ENCODE results near the gene LRRC46.
A peak's percentile ranks its signal among the peaks of the same experiment; 100 is the strongest.

Gene LRRC46

DNA sequence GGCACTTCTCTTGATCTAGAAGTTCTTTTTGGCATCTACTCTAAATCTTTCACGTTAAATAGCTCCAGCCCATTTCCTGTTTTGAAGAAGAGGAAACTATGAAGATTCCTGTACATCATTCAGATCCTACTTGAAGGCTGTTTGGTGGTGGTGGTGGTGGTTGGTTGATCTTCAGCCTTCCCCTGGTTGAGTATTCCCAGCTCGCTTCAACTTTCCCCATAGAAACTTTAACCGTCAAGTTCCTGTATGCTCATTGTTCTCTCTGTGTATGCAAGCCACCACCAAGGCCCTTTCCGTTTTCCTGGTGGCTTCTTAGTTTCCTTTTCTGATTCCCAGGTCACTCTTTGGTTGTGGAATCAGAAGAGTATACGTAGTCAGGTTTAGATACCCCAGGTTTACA lies 3.3 kb downstream of the LRRC46 start:
- DNase-seq: no peak

DNA sequence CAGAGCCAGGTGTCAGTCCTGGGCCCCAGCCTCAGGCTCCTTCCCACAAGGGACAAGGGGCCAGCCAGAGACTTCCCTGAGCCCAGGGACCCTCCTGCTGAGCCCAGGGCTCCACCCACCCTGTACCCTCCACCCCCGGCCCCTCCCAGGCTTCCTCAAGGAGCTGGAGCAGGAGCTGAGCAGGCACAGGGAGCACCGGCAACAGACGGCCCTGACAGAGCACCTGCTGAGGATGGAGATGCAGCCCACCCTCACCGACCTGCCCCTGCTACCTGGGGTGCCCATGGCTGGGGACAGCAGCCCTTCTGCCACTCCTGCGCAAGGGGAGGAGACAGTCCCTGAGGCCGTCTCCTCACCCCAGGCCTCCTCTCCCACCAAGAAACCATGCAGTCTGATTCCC lies 5.1 kb downstream of the LRRC46 start:
- no peak for DNase-seq

DNA sequence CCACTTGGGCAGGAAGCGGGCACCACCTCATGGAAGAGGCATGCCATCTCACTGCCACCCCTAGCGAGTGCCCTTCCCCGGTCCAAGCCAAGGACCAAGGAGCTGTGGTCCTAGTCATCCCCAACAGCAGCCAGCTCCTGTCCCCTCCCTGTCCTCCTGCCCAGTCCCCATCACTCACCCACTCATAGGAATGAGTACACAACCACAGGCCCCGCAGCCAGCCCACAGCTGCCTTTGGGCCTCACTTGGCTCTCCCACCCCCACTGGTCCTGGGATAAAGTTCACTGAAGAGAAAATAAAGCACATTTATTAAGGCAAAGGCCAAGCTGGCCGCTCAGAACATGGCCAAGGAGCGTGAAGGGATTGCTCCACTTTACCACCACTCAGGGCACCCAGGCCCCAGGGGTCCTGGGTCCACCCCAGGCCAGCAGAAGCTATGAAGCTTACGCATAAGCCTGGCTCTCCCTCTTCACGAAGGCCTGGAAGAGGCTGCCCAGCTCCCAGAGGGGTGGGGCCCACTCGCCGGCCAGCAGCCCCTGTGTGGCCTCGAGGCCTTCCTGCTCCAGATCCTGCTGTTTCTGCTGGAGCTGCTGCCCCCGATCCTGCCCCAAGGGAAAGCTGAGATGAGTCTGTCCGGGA lies 6.0 kb downstream of the LRRC46 start:
- DNase-seq: no peak

DNA sequence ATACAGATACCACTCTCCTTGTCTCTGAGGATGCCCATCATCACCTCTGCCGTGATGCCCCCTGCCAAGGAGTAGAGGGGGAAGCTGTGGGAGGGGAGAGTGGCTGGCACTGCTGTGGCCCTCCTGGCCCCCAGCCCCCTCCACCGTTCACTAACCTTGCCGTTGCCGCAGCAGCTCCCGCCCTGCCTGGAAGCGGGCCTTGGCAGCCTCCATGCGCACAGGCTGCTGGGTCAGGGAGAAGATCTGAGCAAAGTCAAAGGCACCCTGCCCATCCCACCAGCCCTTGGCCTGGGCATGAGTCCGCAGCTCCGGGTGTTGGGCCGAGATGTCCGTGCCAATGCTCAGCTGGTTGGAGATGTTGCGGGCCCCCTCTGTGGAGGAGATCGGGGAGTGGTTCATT lies 7.2 kb downstream of the LRRC46 start:
- no peak for DNase-seq

DNA sequence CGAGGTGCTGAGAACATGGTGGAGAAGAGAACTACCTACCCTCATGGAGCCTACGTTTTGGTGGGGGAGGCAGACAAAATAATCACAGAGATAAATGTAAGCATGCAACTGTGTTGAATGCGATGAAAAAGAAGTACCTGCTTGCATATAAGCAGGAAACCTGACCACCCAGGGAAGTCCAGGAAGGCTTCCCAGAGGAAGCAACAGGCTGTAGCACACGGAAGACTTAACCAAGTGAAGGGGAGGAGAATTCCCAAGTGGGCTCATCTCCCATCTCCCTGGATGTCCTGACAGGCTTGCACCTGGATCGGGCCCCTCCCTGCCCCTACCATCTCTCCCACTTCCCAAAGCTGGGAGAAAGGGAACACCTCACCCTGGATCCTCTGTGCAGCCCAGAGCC lies 7.6 kb downstream of the LRRC46 start:
- DNase-seq: no peak

DNA sequence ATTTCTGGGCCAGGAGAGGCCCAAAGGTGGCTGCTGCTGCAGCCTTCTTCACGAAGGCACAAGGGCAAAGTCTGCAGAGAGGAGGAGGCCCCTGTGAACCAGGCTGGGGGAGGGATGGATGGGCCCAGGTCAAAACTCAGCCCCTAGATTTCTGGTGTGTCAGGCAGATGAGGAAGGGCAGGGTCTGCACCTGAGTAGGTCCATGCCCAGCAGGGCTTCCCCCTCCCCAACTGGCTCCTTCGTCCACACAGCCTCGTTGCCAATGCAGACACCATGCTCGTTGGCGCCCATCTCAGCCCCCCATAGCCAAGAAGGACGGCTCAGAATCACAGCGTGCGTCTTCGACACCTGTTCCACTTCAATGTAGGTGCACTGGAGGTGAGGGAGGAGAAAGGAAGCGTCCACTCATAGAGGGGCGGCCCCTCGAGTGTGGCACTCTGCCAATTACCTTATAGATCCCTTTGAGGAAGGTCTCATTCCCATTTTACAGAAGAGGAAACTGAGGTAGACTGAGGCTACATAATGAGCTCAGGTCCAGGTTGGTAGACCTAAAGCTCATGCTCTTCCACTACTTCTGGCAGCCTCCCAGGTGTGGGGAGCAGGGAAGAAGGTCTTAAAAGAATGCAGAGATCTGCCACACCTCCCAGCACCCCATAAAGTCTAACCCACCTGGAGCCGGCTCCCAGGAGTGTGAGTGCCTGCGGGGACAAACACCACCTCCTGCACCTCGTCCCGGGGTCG lies 8.7 kb downstream of the LRRC46 start:
- no peak for DNase-seq

DNA sequence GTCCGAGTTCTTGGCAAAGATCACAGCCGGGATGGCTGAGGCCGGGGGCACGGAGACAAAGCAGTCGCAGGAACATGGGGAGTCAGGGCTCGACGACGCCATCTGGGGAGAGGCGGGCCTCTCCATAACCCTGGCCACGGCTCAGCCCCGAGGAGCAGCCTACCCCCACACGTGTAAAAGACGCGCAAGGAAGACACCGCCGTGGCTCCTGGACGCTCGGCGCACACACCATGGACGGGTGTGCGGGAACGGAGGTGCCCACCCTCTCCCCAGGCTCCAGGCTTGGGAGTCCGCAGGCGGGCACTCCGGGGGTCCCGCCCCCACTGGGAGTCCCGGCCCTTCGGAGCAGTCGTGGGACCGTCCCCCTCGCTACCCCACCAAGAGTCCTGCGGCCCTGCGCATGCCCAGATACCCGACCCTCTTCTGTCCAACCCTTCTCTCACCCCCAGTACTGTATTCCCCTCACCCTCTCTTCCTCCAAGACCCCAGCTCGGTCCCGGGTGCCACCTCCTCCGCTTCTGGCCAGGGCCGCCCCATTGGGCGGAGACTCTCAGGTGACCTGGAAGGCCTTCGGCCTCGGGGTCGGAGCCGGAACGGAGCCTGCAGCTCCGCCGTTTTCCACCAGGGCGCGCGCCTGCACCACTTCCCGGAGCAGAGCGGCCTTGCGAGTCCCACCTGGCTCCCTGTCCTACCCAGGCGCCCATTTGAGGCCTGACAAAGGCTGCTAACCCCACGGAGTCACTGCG lies 9.4 kb downstream of the LRRC46 start, which contains the start of gene SCRN2:
TSS of gene SCRN2 (minus strand) at position 532 of the 746 bp plus-strand sequence. CDS start at position 102, 430 bp downstream.
- peak; percentile 86 to 90 for DNase-seq

DNA sequence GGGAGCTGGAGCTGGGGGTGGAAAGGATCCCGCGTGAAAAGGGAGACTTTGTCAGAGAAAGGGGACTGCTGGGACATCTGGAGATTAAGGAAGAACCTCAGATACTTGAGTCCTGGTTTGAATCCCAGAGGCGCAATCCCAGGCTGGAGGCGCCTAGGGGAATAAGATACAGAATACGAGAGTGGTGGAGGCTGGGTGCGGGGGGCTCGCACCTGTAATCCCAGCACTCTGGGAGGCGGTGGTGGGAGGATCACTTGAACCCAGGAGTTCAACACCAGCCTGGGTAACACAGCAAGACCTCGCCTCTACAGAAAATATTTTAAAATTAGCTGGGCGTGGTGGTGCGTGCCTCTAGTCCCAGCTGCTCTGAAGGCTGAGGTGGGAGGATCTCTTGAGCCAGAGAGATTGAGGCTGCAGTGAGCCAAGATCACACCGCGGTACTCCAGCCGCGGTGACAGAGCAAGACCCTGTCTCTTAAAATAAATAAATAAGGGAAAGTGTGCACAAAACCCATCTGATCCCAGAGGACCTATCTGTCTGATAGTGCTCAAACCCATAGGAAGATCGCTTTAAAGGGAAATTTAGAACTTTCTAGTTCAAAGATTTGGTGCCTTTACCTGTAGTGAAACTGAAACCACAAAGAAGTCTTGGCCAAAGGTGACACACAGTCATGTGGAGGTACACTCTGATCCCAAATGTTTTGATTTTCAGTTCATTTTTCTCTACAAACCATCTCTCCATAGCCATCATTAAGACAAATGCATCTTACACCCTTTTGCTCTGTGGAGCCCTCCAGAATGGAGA lies 10.2 kb downstream of the LRRC46 start:
- DNase-seq: no peak

DNA sequence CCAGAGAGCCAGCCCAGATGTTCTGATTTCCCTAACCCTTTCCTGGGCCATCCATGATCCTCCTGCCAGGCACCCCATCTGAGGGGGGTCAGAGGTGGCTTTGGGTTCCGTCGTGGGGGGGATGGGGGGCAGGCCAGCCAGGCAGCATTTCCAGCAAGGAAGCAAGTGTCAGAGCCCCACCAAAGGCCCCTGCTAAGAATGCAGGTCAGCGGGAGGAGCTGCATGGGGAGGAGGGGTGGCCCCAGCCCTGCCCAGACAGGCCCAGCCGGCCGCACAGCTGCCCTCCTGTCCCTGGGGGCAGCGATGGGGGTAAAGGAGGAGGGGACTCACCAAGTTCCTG lies 11.9 kb downstream of the LRRC46 start:
- no peak for DNase-seq

DNA sequence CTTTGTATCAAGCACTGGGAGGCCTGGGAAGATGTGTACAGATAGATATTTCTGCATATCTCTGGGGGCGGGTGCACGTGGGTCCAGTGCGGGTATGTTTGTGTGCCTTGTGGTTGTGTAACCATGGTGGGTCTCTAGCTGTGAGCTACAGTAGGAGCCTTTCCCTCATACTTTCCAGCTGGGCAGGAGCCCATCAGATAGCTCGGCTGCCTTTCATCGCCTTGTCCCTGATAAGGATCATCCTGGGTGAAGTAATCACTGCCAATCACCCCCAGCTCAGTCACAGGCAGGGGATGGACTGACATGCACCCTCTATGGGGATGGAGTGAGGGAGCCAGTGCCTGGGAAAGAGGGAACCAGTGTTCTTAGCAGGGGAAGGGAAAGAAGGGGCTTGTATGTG lies 12.8 kb downstream of the LRRC46 start:
- DNase-seq: no peak

DNA sequence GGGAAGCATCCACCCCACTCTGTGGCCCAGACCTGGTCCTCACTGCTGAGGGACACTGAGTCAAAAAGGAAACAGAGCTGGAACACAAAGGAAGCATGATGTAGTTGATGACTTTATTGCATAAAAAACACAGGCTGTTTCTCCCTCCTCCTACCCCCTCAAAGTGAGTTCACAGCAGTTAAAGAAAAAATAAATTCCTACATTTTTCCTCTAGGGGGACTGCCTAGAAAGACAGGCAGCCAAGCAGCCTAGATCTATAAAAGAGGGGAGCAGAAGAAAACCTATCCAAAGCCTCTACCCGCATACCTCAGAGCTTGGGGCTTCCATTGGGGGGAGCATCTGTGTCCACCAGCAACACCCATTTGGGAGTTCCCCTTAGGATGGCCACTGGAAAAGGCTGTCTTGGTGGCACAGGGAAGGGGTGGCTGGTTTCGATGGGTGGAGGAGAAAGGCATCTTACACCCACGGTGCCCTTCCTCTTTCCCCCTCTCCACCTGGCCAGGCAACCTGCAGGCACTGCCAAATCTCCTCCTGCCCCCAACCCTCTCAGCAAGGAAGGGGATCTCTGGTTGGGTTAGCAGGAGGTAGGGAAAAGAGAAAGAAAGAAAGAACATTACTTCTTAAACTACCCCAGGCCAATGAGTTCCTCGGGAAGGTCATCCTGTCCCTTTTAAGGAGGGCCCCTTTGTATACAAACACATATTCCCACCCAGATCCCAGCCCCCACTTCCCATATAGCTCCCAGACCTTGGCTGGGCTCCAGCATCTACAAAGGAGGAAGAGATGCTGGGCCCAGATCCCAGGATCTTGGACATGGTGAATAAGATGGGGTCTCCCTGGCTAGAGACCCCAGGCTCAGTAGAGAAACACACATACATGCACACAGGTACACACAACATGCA lies 13.6 kb downstream of the LRRC46 start:
- peak in 1 of 2 experiments; percentile 35 for DNase-seq

DNA sequence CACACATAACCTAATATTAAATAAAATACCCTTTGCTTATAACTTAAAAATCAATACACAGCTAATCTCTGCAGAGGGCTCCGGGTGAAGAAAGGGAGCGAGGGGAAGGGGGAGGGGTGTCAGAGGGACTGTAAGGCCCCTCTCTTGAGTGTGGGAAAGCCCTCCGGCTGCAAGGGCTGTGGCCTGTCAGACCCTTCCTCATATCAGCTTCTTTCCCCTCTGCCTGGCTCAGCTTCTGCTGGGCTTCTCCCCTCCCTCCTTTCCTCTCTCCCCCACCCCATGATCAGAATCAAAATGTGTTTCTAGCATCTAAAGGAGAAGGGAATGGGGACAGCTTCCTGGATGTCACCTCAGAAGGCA lies 14.2 kb downstream of the LRRC46 start:
- DNase-seq: no peak

DNA sequence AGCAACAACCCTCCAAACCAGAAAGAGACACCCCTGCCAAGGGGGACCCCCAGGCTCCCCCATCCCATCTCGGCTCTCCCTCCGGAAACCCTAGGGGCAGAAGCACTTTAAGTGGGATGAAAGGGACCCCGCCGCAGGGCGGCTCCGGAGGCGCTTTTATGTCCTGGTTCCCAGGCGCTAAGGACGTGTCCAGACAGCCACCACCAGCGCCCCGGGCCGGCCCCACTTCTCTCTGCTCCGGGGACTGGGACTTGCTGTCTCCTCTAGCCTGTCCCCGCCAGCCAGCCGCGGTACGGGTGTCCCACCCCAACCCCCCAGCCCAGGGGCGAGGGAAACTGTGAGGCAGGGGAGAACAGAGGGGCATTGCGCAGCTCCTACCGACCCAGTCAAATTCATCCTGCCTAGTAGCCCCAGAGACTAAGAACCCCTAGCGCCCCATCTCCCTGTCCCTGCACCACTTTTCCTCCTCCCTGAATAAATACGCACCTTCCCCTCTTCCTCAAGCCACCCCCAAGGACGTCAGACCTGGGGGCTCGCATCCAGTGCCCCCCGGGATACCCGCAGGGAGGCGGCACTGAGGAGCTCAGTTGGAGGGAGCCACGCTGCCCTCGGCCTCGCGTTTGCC lies 15.4 kb downstream of the LRRC46 start:
- DNase-seq: no peak

DNA sequence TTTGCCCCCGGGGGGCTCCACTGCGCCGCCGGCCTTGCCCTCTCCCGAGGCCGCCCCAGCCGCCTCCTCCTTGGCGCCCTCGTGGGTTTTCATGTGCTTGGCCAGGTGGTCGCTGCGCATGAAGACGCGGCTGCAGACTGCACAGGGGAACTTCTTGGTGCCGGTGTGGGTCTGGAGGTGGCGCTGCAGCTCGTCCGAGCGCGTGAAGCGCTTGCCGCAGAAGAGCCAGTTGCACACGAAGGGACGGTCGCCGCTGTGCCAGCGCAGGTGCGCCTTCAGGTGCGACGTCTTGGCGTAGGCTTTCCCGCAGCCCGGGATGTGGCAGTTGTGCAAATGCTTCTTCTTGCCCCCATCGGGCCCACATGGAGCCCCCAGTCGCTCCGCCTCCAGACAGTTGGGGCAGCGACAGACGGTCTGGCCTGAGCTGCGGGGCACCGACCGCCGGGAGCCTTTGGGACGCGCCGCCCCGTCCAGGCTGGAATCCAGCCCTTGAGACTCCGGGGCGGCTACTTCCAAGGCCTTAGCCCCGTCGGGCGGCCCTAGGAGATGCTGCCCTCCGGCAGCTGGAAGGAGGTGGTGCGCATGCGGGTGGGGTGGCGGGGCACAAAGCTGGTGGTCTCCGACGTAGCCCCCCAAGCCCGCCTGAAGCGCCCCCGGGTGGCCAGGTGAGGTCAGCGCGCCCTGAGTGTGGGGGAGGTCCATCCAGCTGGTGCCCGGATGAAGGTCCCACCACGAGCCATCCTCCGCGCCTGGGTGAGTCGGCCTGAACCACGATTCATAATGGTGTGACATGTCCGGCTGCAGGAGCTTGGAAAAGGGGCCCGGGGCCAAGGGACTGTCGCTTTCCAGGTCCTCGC lies 16.1 kb downstream of the LRRC46 start:
- no peak for DNase-seq

DNA sequence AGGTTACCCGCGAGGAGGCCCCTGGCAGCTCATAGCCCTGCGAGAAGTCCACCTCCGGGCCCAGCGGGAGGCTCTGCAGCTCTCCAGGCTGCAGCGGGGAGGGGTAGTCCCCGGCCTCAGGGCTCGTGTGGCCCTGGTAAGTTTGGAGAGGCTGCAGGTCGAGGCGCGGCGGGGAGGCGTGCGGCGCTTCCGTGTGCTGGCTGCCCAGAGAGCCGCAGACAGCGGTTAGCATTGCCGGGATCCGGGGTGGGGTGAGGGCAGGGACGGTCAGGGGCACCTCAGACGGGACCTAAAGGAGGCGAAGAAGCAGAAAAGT lies 16.7 kb downstream of the LRRC46 start:
- no peak for DNase-seq

DNA sequence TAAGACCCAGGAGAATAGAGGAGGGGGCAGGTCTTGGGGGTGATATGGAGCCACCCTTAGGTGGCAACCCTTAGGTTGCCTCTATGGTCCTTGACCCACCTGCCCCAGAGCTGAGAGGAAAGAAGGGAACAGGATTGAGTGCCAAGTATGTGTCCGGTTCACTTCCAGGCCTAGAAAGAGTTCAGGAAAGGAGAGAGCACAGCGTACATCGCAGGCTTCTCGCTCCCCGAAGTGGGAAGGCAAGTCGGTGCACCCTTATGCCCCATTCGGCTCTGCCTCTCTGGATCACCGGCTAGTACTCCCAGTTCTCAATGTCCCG lies 18.9 kb downstream of the LRRC46 start:
- DNase-seq: no peak

DNA sequence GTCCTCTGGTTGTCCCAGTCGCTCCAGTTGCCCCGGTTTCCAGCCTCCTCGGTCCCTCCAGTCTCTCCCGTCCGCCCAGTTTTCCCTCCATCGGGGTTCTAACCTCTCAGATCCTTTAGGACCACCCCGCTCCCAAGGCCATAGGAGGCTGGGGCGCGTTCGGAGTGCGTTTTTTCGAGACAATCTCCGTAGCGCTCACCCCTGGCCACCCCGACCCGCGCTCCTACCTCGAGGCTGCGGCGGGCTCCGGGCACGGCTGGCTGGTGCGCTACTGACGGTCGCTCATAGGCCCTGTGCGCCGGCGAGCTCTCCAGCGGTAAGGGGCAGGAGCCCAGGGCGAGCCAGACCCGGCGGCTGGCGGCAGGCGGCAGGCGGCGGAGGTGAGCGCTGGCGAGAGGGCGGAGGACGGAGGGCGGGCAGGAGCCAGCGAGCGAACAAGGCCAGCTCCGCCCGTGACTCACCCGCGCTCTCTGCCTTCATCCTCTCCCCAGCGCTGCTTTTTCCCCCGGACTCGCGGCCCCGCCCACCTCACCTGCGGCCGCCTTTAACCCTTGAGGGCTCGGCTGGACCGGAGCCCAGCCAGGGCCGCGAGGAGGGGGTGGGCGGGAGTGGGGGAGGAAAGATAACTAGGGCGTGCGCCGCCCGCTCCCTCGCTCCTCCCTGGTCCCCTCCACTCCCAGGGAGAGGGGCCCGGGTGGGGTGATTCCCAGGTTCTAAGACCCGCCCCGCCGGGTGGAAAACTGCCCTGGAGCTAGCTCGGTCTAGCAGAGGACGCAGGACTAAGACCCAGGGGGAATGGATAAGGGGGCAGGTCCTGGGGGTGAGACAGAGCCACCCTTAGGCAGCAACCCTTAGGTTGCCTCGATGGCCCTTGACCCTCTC lies 19.5 kb downstream of the LRRC46 start, which contains the start of gene SP6:
TSS of gene SP6 (minus strand) at position 472 of the 882 bp plus-strand sequence. CDS start 2,734 bp downstream, outside the sequence.
- DNase-seq: peak; percentile 42 to 63

DNA sequence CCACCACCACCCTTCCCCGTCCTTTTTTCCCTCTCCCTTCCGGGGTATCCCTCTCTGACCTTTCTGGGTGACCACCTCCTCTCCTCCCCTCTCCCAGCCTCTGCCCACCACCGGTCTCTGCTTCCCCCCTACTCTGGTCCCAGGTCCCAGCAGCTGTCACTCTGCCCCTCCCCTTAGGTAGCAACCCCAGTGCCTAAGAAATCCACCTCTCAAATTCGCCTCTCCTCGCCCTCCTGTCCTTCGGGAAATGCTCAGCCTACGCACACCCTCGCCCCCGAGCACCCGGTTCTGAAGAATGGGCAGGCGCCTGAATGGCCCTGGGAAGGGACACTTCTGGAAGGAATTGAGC lies 20.3 kb downstream of the LRRC46 start:
- no peak for DNase-seq

DNA sequence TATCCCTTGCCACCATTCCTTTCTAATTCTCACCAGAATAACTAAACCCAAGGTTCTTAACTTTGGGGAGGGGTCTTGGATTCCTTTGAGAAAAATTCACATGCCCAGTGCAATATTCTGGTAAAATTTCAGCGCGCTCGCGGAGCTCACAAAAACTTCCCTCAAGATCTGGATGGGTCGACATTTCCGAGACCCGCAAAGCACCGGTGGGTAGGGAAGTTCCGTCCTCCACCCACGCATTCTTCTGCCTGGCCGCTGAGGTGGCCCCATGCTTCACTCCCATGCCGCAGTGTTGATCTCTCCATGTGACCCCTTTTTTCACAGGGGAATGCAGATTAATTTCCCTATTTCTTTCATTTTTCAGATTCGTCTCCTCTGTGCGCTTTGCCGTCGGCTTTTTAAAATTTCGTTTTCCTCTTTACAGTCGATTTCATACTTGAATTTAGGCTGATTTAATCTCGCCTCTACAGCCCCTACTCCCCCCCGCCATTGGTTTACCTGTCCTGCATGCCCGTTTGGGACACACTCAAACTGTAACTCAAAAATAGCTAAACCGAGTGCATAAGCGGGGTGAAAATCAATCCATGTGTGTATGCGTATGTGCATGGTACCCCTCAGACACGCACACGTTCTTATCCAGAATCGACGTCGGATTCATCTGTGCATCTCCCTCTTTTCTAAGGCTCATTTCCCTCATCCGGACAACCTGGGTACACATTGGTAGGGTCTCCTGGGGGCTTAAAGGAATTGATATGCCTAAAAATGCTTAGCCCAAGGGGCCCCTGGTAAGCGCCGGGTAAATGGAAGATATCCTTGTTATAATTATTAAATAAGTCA lies 20.9 kb downstream of the LRRC46 start:
- no peak for DNase-seq
